Testis (tissue), 3 donors: ENCODE data around the gene GPR171. TPM values are rescaled to one million over a fixed set of nuclear protein-coding genes. Genes with fewer than 3 reads are reported as not detected.

ENCODE experiments used
- DNase-seq: peaks from one replicate; pipeline ENCODE4 v3.0.0-alpha.2; 2019
- H3K27ac ChIP-seq, 2 donors: fragments of 200-600 bp; sonication (generic); one replicate each; pipeline ENCODE4 v1.5.1; 2019
- H3K27me3 ChIP-seq: fragments of 200-600 bp; sonication (generic); one replicate; pipeline ENCODE4 v1.5.1; 2019
- H3K36me3 ChIP-seq: fragments of 200-600 bp; sonication (generic); one replicate; pipeline ENCODE4 v1.5.1; 2017; ENCODE audit warnings: low read depth; ENCODE audit errors: missing control alignments
- H3K4me1 ChIP-seq: fragments of 200-600 bp; sonication (generic); one replicate; pipeline ENCODE4 v1.5.1; 2019
- H3K4me3 ChIP-seq, 2 donors: fragments of 200-600 bp; sonication (generic); one replicate each; pipeline ENCODE4 v1.5.1; 2017 to 2019
- H3K9me3 ChIP-seq: fragments of 200-600 bp; sonication (generic); one replicate; pipeline ENCODE4 v1.5.1; 2017
- CTCF ChIP-seq, 3 experiments: fragments of 450-650 bp in 2 of 3; fragments of 200-600 bp in 1 of 3; sonication (generic) in 1 of 3; IDR thresholded peaks; one replicate each; pipeline ENCODE4 v1.5.1; 2016 to 2019; ENCODE audit warnings: antibody characterized with exemption in 3 of 3, mild to moderate bottlenecking in 2 of 3, moderate library complexity in 1 of 3
- POLR2A ChIP-seq: fragments of 450-650 bp; IDR thresholded peaks from one replicate; pipeline ENCODE4 v1.6.1; 2017; ENCODE audit warnings: antibody characterized with exemption, mild to moderate bottlenecking, moderate library complexity
- WGBS, 2 donors: methylation state at CpG; one replicate each; pipeline ENCODE4 v1.1.5; 2018; 5-methylcytosine and 5-hydroxymethylcytosine counted together
- intact Hi-C: fragments of 100-400 bp; cut with DNase I; formaldehyde crosslinking; loops from one replicate; pipeline ENCODE4 v1.15.1; 2023; ENCODE audit warnings: low total_unique reads
- polyA plus RNA-seq: library from polyadenylated mRNA; stranded (reverse); fragments of 350-450 nt; fragmentation: Illumina TruSeq; extraction: RNeasy Lipid Tissue Mini Kit (QIAGEN cat#74804); gene quantifications from one replicate; pipeline ENCODE4 v1.2.3, GENCODE V29; 2014; ENCODE audit warnings: low read depth, low replicate concordance; ENCODE audit not compliant: insufficient read depth
- total RNA-seq, 2 donors: library from RNA; depleted of rRNA; stranded (reverse); fragments of >200 nt; gene quantifications; one replicate each; pipeline ENCODE4 v1.2.3, GENCODE V29; 2016

The GPR171 gene
- total and polyA plus RNA-seq, 3 donors from 2014 or later: 0.22 to 0.62 TPM; not detected in 1

DNA sequence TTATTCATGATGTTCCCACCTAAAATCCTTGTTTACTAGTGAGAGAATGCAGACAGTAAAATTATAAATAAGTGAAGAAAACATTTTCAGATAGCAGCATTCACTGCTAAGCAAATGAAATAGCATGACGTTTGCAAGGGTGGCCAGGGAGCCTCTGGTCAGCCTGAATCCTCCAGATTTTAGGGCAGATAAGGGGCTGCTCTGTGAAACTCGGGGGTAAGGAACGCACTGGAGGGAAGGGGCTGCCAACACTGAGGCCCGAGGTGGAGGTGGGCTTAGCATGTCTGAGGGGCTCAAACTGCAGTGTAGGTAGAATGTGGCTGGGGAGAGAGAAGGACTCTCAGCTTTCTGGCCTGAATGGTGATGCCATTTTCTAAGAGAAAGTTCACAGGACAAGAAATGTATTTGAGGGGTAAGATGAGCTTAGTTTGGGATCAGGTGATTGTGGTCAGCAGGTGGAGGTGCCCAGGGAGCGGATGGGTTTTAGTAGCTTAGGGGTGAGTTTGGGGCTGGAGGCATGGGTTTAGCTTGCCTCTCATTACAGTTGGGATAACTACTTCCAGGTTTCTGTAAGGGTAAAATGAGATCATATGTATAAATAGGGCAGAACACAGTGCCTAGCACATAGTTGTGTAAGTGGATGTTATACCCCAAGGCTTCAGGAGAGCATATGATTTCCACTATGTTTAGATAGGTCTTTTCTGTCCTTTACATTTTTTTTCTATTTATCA is 20.5 kb downstream of the GPR171 start:
- no peak overlapping the region for H3K4me3 ChIP-seq
- no peak for TF ChIP-seq CTCF (IDR thresholded peaks at IDR 0.05)
- TF ChIP-seq POLR2A: no peak
- no peak overlapping the region for H3K27ac ChIP-seq
- no peaks in the 10 kb centered on the region for H3K4me1 ChIP-seq
- WGBS, 2 donors: 57 to 70% methylated on average over 5 of the region's 5 CpGs
- no peak for DNase-seq
- H3K9me3 ChIP-seq: no peaks in the 10 kb centered on the region
- intact Hi-C loops: no loop called here
- no peaks in the 10 kb centered on the region for H3K36me3 ChIP-seq
- H3K27me3 ChIP-seq: no peaks in the 10 kb centered on the region

GRCh38 chr3:151178208-151178845 is 24.7 kb downstream of the GPR171 start:
- Histone ChIP-seq H3K27ac (no peak overlapping the region), H3K36me3 (no peaks in the 10 kb centered on the region), H3K4me3 (no peak overlapping the region), H3K27me3 (no peaks in the 10 kb centered on the region), H3K9me3 (no peaks in the 10 kb centered on the region), H3K4me1 (no peaks in the 10 kb centered on the region)
- DNase-seq: no peak
- TF ChIP-seq CTCF (IDR thresholded peaks at IDR 0.05) (no peak), POLR2A (no peak)
- intact Hi-C loops: no loop called here
- WGBS, 2 donors: 62 to 79% methylated on average over 2 of the region's 2 CpGs

GRCh38 chr3:151175952-151176351 is 27.1 kb downstream of the GPR171 start:
- H3K4me3 ChIP-seq: no peak overlapping the region

GRCh38 chr3:151174351-151174750 is 28.7 kb downstream of the GPR171 start:
- WGBS, 2 donors: 68 to 77% methylated on average over 2 of the region's 2 CpGs
- DNase-seq: no peak
- no peaks in the 10 kb centered on the region for H3K4me1 ChIP-seq
- no peaks in the 10 kb centered on the region for H3K27me3 ChIP-seq
- intact Hi-C loops: no loop called here
- H3K4me3 ChIP-seq: no peak overlapping the region
- H3K9me3 ChIP-seq: no peaks in the 10 kb centered on the region
- TF ChIP-seq POLR2A: no peak
- no peak for TF ChIP-seq CTCF (IDR thresholded peaks at IDR 0.05)
- H3K36me3 ChIP-seq: no peaks in the 10 kb centered on the region
- no peak overlapping the region for H3K27ac ChIP-seq

More at GRCh38 chr3:151175952-151176351, 27.1 kb downstream of the GPR171 start:
- H3K36me3 ChIP-seq: no peaks in the 10 kb centered on the region
- no peaks in the 10 kb centered on the region for H3K4me1 ChIP-seq
- WGBS, 2 donors: 97 to 100% methylated on average over 2 of the region's 2 CpGs
- H3K27me3 ChIP-seq: no peaks in the 10 kb centered on the region
- intact Hi-C loops: no loop called here
- no peak for DNase-seq
- no peaks in the 10 kb centered on the region for H3K9me3 ChIP-seq
- TF ChIP-seq CTCF (IDR thresholded peaks at IDR 0.05) (no peak), POLR2A (no peak)
- H3K27ac ChIP-seq: no peak overlapping the region
